OCI-LY7 (cell line): Measurements from ENCODE around the gene IPPK. TPM values are rescaled to one million over a fixed set of nuclear protein-coding genes. Genes with fewer than 3 reads are reported as not detected.

Experiments used
- BruUV-seq: library from RNA; stranded (reverse); fragments of 400-500 nt; replicated peaks from 2 replicates; lab custom pipeline; 2021; lab: Mats Ljungman, UMichigan
- CTCF ChIA-PET: fragments of 300-600 bp; sonication (Branson Sonifier 250); formaldehyde crosslinking; loops from one replicate; lab custom pipeline; 2022; ENCODE audit warnings: antibody characterized with exemption; ENCODE audit not compliant: unreplicated experiment; lab: Charles Lee
- POLR2A ChIA-PET: fragments of 300-600 bp; sonication (Branson Sonifier 250); formaldehyde crosslinking; loops from one replicate; lab custom pipeline; 2022; ENCODE audit warnings: antibody characterized with exemption; lab: Charles Lee
- DNase-seq: peaks from one replicate; pipeline ENCODE4 v3.0.0-alpha.2; 2015; ENCODE audit warnings: low spot score
- H2AFZ ChIP-seq: fragments of 200-600 bp; sonication (generic), shearing (Covaris generic); 2 replicates; pipeline ENCODE4 v1.6.1; 2014; ENCODE audit warnings: mild to moderate bottlenecking, antibody characterized with exemption, low read length, moderate library complexity
- H3K27ac ChIP-seq: fragments of 200-600 bp; sonication (generic); 2 replicates; pipeline ENCODE4 v1.5.1; 2014; ENCODE audit warnings: mixed run types, low read depth, mild to moderate bottlenecking, moderate library complexity, low read length, inconsistent platforms; ENCODE audit not compliant: poor library complexity, severe bottlenecking
- H3K36me3 ChIP-seq: fragments of 200-600 bp; sonication (generic); 2 replicates; pipeline ENCODE4 v1.6.1; 2014; ENCODE audit warnings: mild to moderate bottlenecking, antibody characterized with exemption, low read length, moderate library complexity, mixed read lengths; ENCODE audit not compliant: insufficient read depth
- H3K4me1 ChIP-seq: fragments of 200-600 bp; sonication (generic); 2 replicates; pipeline ENCODE4 v1.5.1; 2014; ENCODE audit warnings: mild to moderate bottlenecking, low read length; ENCODE audit not compliant: insufficient read depth, poor library complexity, severe bottlenecking
- H3K4me2 ChIP-seq: fragments of 200-600 bp; sonication (generic); 2 replicates; pipeline ENCODE4 v1.6.1; 2014; ENCODE audit warnings: mild to moderate bottlenecking, low read length
- H3K4me3 ChIP-seq: fragments of 200-600 bp; sonication (generic); 2 replicates; pipeline ENCODE4 v1.5.1; 2014; ENCODE audit warnings: mild to moderate bottlenecking, low read depth, low read length; ENCODE audit not compliant: poor library complexity, severe bottlenecking
- H3K79me2 ChIP-seq: fragments of 200-600 bp; sonication (generic); 2 replicates; pipeline ENCODE4 v1.6.1; 2016; ENCODE audit warnings: low read depth, mild to moderate bottlenecking, low read length, moderate library complexity, mixed read lengths; ENCODE audit not compliant: insufficient read depth
- H3K9me2 ChIP-seq: fragments of 200-600 bp; sonication (generic); 2 replicates; pipeline ENCODE4 v1.6.1; 2016; ENCODE audit warnings: mild to moderate bottlenecking, low read length, mixed read lengths; ENCODE audit not compliant: insufficient read depth
- H3K9me3 ChIP-seq: fragments of 200-600 bp; sonication (generic); 2 replicates; pipeline ENCODE4 v1.6.1; 2014; ENCODE audit warnings: mild to moderate bottlenecking, mixed run types, low read length, mixed read lengths
- H4K20me1 ChIP-seq: fragments of 200-600 bp; sonication (generic); 2 replicates; pipeline ENCODE4 v1.6.1; 2014; ENCODE audit warnings: mild to moderate bottlenecking, antibody characterized with exemption, low read length, moderate library complexity, mixed read lengths; ENCODE audit not compliant: insufficient read depth
- EZH2phosphoT487 ChIP-seq: fragments of 200-600 bp; sonication (generic); IDR thresholded peaks from 2 replicates; pipeline ENCODE4 v1.6.1; 2018; ENCODE audit warnings: low read depth, borderline replicate concordance, mild to moderate bottlenecking, mixed run types, antibody characterized with exemption, low read length, moderate library complexity, mixed read lengths
- intact Hi-C: fragments of 100-400 bp; cut with micrococcal nuclease; formaldehyde crosslinking; loops from one replicate; pipeline ENCODE4 v1.10.0; 2022; ENCODE audit not compliant: unreplicated experiment
- total RNA-seq, 2 experiments: library from RNA; depleted of rRNA in 1 of 2; stranded (reverse); fragments of >200 nt in 1 of 2; shearing (Covaris generic) in 1 of 2; gene quantifications; 2 replicates each; pipeline ENCODE4 v1.2.3, GENCODE V29; 2014 to 2022
- TF ChIP-seq, protein P1 (sequence below): fragments of 200-600 bp; sonication (generic); conservative IDR thresholded peaks from 2 replicates; pipeline ENCODE4 v1.5.1; 2014; ENCODE audit warnings: mild to moderate bottlenecking, antibody characterized with exemption, low read length, moderate library complexity, mixed read lengths

The IPPK gene
- total RNA-seq, 2 experiments from 2014 or later: 10.3 to 12.7 TPM

DNA sequence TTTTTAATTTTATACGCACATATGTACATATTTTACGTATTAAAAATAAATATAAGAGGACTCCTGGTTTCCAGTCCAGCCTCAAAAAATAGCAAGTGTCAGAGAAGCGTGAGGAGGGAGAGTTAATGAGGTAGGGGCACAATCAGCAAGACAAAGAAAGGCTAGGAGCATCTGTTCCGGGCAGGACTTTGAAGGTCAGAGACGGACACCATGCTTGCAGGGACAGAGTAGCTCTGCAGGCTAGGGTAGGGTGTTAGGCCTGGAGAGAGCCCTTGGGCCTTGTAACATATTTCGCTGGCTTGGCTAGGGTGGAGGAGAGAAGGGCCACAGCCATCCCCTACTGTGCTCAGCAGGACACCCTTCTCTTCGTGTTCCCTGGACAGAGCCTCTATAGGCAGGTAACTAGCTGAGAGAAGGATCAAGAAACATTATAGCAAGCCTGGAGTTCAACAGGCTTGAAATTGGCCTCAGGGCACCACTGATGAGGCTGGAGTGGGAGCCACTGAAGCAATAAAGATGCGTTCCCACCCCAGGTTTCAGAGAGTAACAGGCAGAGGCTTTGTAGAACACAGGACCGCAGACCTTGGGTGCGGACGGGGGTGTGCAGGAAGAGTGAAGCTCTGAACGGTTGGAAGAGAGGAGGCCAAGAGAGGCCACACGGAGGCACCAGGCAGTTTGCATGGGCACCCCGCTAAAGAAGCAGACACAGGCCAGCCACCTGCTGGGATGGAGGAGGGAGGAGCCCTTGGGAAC is 9.7 kb upstream of the IPPK start:
- CTCF ChIA-PET: no interaction called here
- H3K4me3 ChIP-seq: no peak overlapping the region
- peaks cover 6% of the 10 kb centered on the region for H3K4me1 ChIP-seq
- DNase-seq: no peak
- no peak overlapping the region for H3K27ac ChIP-seq
- H3K36me3 ChIP-seq: no peaks in the 10 kb centered on the region
- H3K79me2 ChIP-seq: no peaks in the 10 kb centered on the region
- TF ChIP-seq EZH2phosphoT487: no peak
- no peaks in the 10 kb centered on the region for H3K9me3 ChIP-seq
- no peak overlapping the region for H2AFZ ChIP-seq
- no peaks in the 10 kb centered on the region for H3K9me2 ChIP-seq
- no peaks in the 10 kb centered on the region for H4K20me1 ChIP-seq
- POLR2A ChIA-PET: interaction anchor here (0.7 kb wide), 1 partner anchor 12 kb away, joined by 3 read pairs; no protein-coding TSS in a partner anchor
- no TSS peak for BruUV-seq
- intact Hi-C loops: no loop called here
- no peak overlapping the region for H3K4me2 ChIP-seq

DNA sequence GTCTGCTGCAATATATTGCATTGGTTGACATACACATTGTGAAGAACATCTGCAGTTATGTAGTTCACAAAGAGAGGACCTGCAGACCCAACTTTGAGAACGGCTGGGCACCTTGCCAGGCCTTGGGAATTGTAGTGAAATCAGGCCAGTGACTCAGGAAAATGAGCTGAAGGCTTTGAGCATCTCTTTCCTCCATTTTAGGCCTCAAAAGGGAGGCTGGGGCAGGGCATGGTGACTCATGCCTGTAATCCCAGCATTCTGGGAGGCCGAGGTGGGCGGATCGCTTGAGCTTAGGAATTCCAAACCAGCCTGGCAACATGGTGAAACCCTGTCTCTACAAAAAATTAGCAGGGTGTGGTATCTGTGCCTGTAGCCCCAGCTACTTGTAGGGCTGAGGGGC is 1.4 kb upstream of the IPPK start:
- Histone ChIP-seq H3K9me3 (no peaks in the 10 kb centered on the region), H3K36me3 (peaks cover 11% of the 10 kb centered on the region; the same call in 1 of the 2 replicates), H3K27ac (no peak overlapping the region), H3K4me2 (peak overlapping the region; percentile 56), H2AFZ (no peak overlapping the region), H3K4me1 (peaks cover 16% of the 10 kb centered on the region), H4K20me1 (peaks cover 6% of the 10 kb centered on the region; the same call in 1 of the 2 replicates), H3K4me3 (peak overlapping the region; percentile 77), H3K79me2 (peaks cover 29% of the 10 kb centered on the region; the same call in 1 of the 2 replicates), H3K9me2 (no peaks in the 10 kb centered on the region)
- ChIA-PET CTCF (no interaction called here), POLR2A (interaction anchor here (0.9 to 1.9 kb wide), 4 partner anchors 17 to 121 kb away, joined by 3 to 5 read pairs (median 4); no protein-coding TSS in a partner anchor)
- intact Hi-C loops: loop anchor here (2.0 kb wide), 1 partner anchor 45 kb away; no protein-coding TSS in a partner anchor
- TF ChIP-seq EZH2phosphoT487: no peak
- TF ChIP-seq, protein P1, sequence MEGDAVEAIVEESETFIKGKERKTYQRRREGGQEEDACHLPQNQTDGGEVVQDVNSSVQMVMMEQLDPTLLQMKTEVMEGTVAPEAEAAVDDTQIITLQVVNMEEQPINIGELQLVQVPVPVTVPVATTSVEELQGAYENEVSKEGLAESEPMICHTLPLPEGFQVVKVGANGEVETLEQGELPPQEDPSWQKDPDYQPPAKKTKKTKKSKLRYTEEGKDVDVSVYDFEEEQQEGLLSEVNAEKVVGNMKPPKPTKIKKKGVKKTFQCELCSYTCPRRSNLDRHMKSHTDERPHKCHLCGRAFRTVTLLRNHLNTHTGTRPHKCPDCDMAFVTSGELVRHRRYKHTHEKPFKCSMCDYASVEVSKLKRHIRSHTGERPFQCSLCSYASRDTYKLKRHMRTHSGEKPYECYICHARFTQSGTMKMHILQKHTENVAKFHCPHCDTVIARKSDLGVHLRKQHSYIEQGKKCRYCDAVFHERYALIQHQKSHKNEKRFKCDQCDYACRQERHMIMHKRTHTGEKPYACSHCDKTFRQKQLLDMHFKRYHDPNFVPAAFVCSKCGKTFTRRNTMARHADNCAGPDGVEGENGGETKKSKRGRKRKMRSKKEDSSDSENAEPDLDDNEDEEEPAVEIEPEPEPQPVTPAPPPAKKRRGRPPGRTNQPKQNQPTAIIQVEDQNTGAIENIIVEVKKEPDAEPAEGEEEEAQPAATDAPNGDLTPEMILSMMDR: no peak
- DNase-seq: no peak
- BruUV-seq: no TSS peak

DNA sequence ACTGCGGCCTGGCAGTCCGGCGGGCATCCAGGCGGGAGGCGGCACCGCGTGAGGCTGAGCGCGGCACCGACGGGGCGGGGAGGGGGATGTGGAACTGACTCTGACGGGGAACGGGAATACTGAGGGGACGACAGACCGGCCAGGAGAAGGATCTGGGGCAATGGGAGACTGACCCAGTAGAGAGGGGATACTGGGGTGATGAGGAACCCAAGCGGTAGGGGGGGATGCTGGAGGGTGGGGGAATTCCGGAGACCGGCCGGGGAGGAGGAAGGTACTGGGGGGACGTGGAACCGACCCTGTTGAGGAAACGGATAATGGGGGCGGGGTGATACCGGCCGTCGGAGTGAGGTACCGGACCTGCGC is 423 bp downstream of the IPPK start:
- TF ChIP-seq, protein P1: no peak
- no peak for TF ChIP-seq EZH2phosphoT487
- peak overlapping the region; percentile 77 for H3K4me3 ChIP-seq
- H3K79me2 ChIP-seq: peaks cover 39% of the 10 kb centered on the region; the same call in 1 of the 2 replicates
- H3K9me3 ChIP-seq: no peaks in the 10 kb centered on the region
- peak overlapping the region; percentile 69 for H2AFZ ChIP-seq
- CTCF ChIA-PET: no interaction called here
- BruUV-seq: no TSS peak
- peaks cover 23% of the 10 kb centered on the region for H3K4me1 ChIP-seq
- peaks cover 6% of the 10 kb centered on the region; the same call in 1 of the 2 replicates for H4K20me1 ChIP-seq
- no peak for DNase-seq
- H3K9me2 ChIP-seq: no peaks in the 10 kb centered on the region
- intact Hi-C loops: no loop called here
- peaks cover 18% of the 10 kb centered on the region; the same call in 1 of the 2 replicates for H3K36me3 ChIP-seq
- H3K4me2 ChIP-seq: peak overlapping the region; percentile 85
- POLR2A ChIA-PET: interaction anchor here (0.6 to 1.1 kb wide), 3 partner anchors 51 to 348 kb away, joined by 3 to 5 read pairs (median 3); no protein-coding TSS in a partner anchor
- H3K27ac ChIP-seq: peak overlapping the region; percentile 34
